Measurements from ENCODE around the gene THRB. TPM values are rescaled to one million over a fixed set of nuclear protein-coding genes. Genes with fewer than 3 reads are reported as not detected.

The THRB gene
- total RNA-seq, 1 experiment from 2014 or later: 13.5 TPM

DNA sequence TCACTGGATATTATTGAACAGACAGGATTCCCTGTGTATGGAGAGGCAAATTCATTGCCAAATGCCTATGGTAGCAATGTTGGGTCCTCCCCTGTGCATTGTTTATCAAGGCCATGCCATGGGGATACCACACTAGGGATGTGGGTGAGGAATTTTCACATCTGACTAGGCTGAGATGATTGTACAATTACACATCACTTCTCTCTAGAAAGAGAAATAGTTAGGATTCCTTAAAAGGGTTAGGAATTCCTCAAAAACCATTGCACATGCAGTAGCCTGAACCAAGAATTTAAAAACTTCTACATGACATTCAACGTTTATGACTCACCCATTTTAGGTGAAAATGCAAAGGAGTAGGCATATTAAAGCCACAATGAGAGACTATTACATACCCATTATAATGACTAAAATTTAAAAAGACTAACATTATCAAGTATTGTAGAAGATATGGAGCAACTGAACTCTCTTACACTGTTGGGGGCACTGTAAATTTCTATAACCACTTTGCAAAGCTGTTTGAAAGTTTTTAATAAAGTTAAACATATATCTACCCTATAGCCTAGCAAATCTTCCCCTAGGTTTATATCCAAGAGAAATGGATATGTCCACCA, 175.9 kb downstream of the THRB start:
- intact Hi-C loops (cut with micrococcal nuclease; ENCODE audit: unreplicated experiment): loop anchor here (5.0 kb wide), 1 partner anchor 46 kb away; no protein-coding TSS in a partner anchor
- H3K4me3 Mint-ChIP-seq (ENCODE audit: low read depth, unreplicated experiment): no peak overlapping the region
- H3K4me1 Mint-ChIP-seq (ENCODE audit: low read depth, unreplicated experiment): peaks cover 31% of the 10 kb centered on the region
- no peaks in the 10 kb centered on the region for H3K27me3 Mint-ChIP-seq (ENCODE audit: unreplicated experiment)
- CTCF ChIA-PET: no interaction called here
- BruUV-seq (replicated peaks): no TSS peak
- DNase-seq: peak; percentile 10
- H3K27ac Mint-ChIP-seq (ENCODE audit: unreplicated experiment): no peak overlapping the region
- H3K36me3 Mint-ChIP-seq (ENCODE audit: insufficient read depth, unreplicated experiment): peaks cover 5% of the 10 kb centered on the region
- H3K9me3 Mint-ChIP-seq (ENCODE audit: low read depth, unreplicated experiment): no peaks in the 10 kb centered on the region
- TF ChIP-seq, protein P1, sequence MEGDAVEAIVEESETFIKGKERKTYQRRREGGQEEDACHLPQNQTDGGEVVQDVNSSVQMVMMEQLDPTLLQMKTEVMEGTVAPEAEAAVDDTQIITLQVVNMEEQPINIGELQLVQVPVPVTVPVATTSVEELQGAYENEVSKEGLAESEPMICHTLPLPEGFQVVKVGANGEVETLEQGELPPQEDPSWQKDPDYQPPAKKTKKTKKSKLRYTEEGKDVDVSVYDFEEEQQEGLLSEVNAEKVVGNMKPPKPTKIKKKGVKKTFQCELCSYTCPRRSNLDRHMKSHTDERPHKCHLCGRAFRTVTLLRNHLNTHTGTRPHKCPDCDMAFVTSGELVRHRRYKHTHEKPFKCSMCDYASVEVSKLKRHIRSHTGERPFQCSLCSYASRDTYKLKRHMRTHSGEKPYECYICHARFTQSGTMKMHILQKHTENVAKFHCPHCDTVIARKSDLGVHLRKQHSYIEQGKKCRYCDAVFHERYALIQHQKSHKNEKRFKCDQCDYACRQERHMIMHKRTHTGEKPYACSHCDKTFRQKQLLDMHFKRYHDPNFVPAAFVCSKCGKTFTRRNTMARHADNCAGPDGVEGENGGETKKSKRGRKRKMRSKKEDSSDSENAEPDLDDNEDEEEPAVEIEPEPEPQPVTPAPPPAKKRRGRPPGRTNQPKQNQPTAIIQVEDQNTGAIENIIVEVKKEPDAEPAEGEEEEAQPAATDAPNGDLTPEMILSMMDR (IDR thresholded peaks at IDR 0.05; ENCODE audit: unreplicated experiment): no peak

DNA sequence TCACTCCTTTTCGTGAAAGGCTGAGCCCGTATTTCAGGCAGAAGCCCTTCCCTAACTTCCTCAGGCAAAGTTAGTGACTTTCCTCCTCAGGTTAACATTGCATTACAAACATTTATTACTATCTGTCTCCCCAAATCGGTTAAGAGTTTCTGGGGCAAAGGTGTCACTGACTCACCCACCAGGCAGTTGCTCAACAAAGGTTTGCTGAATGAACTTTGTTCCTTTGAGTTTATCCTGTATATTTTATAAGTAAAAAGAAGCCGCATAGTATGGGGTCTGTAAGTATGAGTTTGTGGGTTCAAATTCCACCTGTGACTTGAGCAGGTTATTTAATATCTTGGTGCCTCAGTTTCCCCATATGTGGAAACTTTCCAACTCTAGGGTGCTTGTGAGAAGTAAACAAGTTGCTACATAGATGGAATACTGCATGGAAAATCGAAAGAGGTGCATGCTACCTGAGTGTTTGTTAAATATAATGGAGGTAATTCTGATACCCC, 177.7 kb downstream of the THRB start:
- Mint-ChIP-seq H3K4me3 (ENCODE audit: low read depth, unreplicated experiment) (peak overlapping the region; percentile 36), H3K27ac (ENCODE audit: unreplicated experiment) (peak overlapping the region; percentile 56), H3K4me1 (ENCODE audit: low read depth, unreplicated experiment) (peaks cover 31% of the 10 kb centered on the region), H3K9me3 (ENCODE audit: low read depth, unreplicated experiment) (no peaks in the 10 kb centered on the region), H3K27me3 (ENCODE audit: unreplicated experiment) (no peaks in the 10 kb centered on the region), H3K36me3 (ENCODE audit: insufficient read depth, unreplicated experiment) (peaks cover 5% of the 10 kb centered on the region)
- TF ChIP-seq, protein P1 (IDR thresholded peaks at IDR 0.05; ENCODE audit: unreplicated experiment): no peak
- DNase-seq: peak; percentile 49
- no TSS peak for BruUV-seq (replicated peaks)
- intact Hi-C loops (cut with micrococcal nuclease; ENCODE audit: unreplicated experiment): loop anchor here (5.0 kb wide), 1 partner anchor 45 kb away; no protein-coding TSS in a partner anchor
- CTCF ChIA-PET: no interaction called here

DNA sequence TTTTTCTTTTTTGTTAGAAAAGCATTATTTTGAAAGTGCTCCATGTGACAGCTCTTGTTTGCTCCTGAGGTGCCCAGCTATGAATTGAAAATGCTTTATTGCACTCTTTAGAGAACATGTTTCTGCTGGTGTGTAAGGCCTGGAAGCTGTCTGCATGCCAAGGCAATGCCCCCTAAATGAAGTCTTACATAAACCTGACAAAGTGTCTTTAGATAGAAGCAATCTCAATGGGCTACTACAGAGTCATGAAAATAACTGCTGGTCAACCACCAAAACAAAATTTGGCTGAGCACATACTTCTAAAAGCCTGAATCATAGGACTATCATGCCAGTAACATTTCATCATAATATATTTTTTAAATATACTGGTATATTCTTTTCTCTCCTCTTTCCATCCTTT, 178.7 kb downstream of the THRB start:
- H3K4me3 Mint-ChIP-seq (ENCODE audit: low read depth, unreplicated experiment): no peak overlapping the region
- CTCF ChIA-PET: no interaction called here
- H3K9me3 Mint-ChIP-seq (ENCODE audit: low read depth, unreplicated experiment): no peaks in the 10 kb centered on the region
- peaks cover 5% of the 10 kb centered on the region for H3K36me3 Mint-ChIP-seq (ENCODE audit: insufficient read depth, unreplicated experiment)
- peak overlapping the region; percentile 56 for H3K27ac Mint-ChIP-seq (ENCODE audit: unreplicated experiment)
- DNase-seq: no peak
- BruUV-seq (replicated peaks): no TSS peak
- H3K4me1 Mint-ChIP-seq (ENCODE audit: low read depth, unreplicated experiment): peaks cover 31% of the 10 kb centered on the region
- TF ChIP-seq, protein P1 (IDR thresholded peaks at IDR 0.05; ENCODE audit: unreplicated experiment): no peak
- H3K27me3 Mint-ChIP-seq (ENCODE audit: unreplicated experiment): no peaks in the 10 kb centered on the region
- intact Hi-C loops (cut with micrococcal nuclease; ENCODE audit: unreplicated experiment): loop anchor here (5.0 kb wide), 1 partner anchor 44 kb away; no protein-coding TSS in a partner anchor

DNA sequence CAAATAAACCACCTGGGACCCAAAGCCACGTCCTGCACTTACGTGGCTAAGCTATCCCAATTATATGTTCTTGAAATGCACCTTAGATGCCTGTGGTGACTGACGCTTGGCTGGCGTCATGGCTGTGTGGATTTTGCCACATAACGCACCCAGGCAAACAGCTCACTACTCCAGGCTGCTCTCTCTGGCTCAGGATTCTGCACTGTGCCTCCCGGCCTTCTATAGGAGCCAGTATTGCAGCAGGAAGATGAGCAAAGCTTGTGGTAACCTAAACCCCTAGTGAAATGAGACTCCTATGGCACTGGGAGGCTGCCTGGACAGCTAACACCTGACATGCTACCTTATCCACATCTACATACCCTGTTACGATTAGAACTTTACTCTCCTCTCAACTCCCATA, 179.3 kb downstream of the THRB start:
- TF ChIP-seq, protein P1 (IDR thresholded peaks at IDR 0.05; ENCODE audit: unreplicated experiment): no peak
- no peak for DNase-seq
- Mint-ChIP-seq H3K27ac (ENCODE audit: unreplicated experiment) (no peak overlapping the region), H3K4me3 (ENCODE audit: low read depth, unreplicated experiment) (no peak overlapping the region), H3K36me3 (ENCODE audit: insufficient read depth, unreplicated experiment) (peaks cover 5% of the 10 kb centered on the region), H3K27me3 (ENCODE audit: unreplicated experiment) (no peaks in the 10 kb centered on the region), H3K9me3 (ENCODE audit: low read depth, unreplicated experiment) (no peaks in the 10 kb centered on the region), H3K4me1 (ENCODE audit: low read depth, unreplicated experiment) (peaks cover 31% of the 10 kb centered on the region)
- no TSS peak for BruUV-seq (replicated peaks)
- intact Hi-C loops (cut with micrococcal nuclease; ENCODE audit: unreplicated experiment): loop anchor here (5.0 kb wide), 1 partner anchor 43 kb away; no protein-coding TSS in a partner anchor
- CTCF ChIA-PET: no interaction called here

Measured in Calu3 (cell line).